Amygdala (tissue), 56 donors: Measurements from ENCODE around the gene KSR2.

Experiments used
- DNase-seq, 56 donors: peaks; one replicate each; lab custom pipeline; 2025; lab: John Stamatoyannopoulos, UW

The KSR2 gene

DNA sequence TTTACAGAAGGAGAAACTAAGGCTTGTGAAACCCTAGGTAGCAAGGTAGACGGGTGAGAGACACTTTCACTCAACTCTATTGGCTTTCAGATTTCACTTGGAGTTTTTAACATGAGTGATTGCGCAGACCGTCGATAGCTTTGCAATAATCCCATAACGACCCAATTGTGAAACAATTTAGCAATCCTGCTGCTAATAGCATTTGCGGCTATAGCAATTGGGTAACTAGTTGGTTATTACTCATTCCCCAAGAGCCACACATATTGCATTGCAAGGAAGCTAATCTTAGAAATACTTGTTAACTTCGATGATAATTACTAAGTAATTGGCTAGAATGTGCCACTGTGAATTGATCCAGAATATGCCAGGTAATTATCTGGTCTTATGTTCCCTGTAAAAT lies 447.4 kb downstream of the KSR2 start:
- no peak for DNase-seq

DNA sequence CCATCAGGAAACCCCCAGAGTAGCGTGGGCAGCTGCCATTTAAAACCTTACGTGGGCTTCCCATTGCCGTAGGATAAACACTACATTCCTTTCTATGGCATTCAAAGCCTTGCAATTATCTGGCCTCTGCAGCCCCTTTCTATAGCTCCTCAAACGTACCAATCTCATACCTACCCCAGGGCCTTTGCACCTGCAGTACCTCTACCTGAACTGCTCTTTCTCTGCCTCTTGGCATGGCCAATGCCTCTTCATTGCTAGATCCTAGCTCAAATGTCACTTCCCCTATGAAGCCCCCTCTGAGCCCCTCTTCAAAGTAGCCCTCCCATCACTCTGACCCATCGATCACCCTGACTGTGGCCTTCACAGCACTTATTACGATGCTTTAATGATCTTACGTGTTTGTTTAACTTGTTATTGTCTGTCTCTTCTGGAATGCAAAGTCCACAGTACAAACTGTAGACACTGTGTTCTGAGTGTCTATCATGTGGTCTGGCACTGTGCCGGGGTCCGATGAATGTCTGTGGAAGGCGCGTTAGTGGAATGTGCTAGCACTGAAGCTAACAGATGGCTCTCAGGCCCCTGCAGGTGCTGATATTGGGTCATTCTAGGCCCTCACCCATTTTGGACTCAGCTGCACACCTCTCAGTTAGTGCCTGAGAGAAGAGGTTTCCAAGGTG lies 450.1 kb downstream of the KSR2 start:
- DNase-seq: peak in 5 of 56 donors; percentile 1 to 19 (median 11)

DNA sequence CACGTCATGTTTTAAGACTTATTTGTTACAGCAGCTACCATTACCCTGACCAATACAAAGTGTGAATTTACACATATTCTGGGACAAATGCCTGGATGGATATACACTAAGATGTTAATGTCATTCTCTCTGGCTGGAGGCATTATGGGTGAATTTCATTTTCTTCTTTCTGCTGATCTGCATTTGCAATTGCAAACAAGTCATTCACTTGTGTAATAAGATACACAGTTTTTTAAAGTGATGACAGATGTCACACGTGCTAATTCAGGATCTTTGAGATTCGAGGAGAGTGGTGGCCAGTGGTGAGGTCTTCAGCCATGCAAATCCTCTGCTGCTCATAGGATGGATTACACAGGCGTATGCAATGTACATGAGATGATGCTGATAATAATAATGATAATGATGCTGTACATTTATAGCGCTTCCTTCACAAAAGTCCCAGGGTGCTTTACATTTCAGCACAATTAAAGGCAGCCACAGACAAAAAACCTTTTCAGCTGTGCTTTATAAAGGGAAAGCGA lies 451.5 kb downstream of the KSR2 start:
- no peak for DNase-seq

DNA sequence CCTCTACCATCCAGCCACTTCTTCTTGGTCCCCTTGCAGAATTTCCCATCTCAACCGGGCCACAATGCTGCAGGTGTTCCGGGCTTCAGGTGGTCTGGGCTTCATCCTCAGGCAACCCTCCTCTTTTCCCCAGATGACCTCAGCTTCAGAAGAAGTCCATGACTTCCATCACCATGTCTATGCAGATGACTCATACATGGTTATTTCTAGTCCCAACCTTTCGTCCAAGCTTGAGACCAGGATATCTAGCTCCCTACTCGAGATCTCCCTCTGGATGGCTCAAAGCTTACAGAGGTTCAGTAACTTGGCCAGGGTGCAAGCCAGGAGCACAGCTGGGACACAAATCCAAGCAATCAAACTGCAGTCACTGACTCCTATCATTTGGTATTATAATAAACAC lies 452.8 kb downstream of the KSR2 start:
- no peak for DNase-seq

DNA sequence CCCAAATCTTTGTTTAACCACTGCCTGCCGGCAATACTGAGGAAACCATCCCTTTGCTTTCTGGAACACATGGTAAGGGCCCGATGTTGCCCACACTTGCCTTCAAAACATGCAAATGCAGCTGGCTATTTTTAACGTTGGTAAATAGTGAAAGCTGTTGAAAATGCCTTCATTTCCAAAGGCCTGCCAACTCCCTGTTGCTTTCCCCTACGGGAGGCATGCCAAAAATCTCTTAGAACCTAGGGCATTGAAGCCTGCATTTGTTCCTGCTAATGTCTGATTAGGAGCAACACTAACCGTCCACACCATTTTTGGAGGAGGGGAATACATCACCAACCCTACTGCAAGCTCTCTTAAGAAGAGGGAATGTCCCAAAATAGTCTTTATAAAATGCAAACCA lies 454.8 kb downstream of the KSR2 start:
- peak in 38 of 56 donors; percentile 1 to 63 (median 16) for DNase-seq

DNA sequence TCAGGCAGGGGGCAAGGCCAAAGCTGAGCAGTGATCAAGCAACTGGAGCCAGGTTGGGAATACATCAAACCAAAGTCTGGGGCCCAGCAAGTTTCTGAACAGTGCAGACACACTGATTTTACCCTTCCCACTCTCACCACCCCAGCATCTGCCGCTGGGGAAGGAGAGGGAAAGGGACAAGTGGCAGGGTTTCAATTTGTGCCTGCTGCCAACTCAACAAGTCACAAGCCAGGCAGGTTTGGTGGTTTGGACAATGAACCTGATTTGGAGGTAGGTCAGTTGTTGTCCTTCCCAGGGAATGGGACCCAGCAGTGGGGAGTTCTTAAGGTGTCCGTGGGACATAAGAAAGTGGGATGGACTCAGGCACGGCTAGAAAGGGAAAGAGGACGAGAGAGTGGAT lies 455.4 kb downstream of the KSR2 start:
- peak in 2 of 56 donors; percentile 2 to 3 for DNase-seq

DNA sequence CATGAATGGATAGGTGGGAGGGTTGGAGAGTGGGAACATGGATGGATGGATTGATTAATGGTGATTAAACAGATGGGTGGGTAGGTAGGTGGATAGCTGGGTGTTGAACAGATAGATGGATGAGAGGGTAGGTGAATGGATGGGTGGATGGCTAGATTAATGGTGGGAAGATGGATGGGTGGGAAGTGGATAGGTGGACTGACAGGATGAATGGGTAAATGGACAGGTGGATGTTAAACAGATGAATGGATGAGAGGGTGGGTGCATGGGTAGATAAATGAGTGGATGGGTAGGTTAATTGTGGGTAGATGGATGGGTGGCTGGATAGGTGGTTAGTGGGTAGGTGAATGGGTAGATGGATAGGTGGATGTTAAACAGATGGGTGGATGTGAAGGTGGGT lies 460.3 kb downstream of the KSR2 start:
- DNase-seq: no peak

DNA sequence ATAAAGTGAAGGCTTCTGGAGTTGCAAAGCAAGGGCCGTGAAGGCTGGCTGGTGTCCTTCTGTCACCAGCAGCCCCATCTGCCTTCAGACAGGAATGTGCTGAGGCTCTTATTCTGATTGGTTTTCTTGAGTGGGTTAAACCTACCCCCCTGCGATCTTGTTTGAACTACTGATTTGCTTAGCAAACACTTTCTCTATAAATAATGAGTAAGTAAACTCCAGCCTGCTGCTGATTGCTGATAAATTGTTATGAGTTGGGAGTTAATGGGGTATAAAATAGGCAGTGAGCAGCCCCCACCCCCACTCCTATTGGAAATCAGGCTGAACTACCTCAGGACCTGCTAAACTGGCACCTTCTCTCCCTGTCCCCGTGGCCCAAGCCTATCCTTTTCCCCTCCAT lies 461.2 kb downstream of the KSR2 start:
- DNase-seq: no peak

DNA sequence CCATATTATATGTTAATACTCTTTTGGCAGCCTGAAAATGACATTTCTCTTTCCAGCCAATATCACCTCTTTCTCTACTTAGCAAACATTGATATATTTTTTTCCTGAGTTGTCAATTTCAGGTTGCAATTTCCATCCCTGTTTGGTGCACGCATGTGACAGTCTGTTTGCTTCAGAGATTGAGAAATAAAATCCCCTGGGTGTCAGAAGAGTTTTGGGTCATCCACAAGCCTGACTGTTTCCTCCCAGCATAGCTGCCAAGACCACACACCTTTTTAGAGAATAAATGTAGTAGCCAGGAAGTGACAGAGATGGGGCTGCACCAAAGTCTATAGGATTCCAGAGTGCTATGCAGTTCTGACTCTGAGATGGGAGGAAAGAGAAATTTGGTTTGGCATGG lies 462.5 kb downstream of the KSR2 start:
- DNase-seq: no peak

DNA sequence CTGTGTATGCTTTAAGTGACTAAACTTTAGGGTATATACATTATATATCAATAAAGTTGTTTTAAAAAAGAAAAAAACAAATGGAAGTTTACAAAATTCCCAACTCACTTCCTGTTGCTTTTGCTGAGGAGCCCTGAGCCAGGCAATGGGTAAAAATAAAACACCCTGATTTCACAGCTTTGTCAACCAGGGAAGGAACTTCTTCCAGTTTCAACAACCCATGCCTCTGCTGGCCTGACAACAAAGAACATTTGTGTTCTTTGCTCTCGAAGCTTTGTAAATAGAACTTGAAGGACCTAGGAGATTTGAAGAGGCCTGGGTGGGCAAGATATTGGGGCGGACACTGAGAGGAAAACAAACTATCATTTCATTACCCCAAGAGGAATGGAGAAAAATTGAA lies 466.2 kb downstream of the KSR2 start:
- DNase-seq: no peak

DNA sequence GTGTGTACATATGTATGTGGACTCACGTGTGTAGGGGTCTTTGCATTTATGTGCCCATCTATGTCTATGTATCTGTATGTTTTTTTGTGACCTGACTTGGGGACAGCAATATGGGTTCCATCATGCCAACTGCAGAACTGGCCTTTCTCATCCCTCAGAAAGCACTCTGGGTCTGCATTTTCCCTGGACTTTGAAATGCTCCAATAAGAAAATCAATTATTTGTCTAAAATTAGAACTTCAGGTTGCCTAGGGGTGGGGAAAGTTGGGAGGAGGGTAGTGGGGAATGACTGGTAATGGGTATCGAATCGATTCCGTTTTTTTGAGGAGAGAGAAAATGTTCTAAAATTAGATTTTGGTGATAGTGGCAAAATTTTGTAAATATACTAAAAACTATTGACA lies 466.6 kb downstream of the KSR2 start:
- no peak for DNase-seq

DNA sequence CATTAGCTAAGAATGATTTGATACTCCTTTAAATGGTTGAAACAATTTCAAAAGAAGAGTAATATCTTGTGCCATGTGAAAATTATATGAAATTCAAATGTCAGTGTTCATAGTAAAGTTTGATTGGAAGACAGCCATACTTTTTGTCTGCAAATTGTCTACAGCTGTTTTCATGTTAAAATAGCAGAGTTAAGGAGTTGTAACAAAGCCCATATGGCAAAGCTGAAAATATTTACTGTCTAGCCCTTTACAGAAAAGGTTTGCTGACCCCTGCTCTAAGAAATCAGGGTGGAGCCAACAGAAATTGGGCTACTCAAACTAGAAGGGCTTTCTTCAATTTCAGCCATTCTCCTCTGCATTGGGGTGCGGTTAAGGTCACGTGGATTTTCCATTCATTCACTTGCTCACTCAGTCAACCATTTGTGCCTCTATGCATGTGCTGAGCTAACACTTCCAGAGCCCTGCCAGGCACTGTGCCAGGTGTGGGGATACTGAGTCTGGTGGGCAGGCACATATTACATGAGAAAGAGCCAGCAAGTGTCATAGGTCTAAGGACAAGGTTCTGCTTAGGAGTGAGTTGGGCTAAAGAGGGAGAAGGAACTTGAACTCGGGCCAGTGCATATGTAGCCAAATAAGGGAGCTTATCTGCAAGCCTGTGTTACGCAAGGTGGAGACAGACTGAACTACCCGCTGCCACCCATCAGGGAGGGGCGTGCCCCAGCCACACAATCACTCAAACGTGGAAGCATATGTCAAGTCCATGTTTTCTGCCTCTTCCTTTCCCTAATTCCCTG lies 467.5 kb downstream of the KSR2 start:
- no peak for DNase-seq

DNA sequence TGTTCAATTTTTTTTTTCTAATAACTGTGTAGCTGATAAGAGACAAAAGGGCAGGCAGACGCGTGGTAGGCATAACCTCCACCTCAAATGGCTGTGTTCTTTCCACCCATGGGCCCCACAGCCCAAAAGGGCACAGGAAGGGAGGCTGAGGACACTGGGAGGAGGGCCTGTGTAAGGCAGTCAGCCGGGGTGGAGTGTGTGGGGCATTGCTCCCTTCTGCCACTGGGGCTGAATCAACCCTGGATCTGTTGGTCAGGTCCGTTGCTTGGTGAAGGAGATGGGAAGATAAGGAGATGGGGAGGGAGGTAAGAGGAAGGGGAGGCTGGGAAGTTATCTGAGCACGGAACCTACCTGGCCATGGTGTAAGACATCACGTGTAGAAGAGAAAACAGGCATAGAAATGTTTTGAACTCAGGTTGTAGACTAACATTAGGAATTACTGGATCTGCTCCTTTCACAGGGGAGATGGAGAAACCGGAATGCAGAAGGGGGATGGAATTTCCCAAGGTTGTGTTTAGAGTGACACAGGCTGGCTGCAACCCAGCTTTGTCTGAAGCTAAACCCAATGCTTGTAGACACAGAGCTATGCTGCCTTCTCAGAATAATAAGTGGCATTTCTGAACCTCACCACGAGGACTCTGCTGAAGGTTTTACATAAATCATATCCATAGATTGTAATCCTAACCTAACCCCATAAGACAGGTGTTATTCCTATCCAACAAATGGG lies 468.9 kb downstream of the KSR2 start:
- no peak for DNase-seq

DNA sequence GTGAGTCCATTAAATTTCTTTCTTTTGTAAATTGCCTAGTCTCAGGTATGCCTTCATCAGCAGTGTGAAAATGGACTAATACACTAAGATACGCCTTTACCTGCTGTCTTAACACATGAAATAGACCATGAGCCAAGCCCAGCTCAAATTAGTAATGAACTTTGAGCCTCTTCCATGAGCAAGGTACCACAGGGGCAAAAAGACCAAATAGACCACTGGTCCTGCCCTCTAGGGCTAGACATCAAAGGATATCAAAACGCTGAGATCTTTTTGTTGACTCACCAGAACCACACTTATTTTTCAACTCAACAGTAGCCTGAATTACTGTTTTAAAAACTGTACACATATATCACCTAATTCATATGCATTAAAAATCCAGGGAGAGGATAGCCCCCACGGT lies 469.9 kb downstream of the KSR2 start:
- no peak for DNase-seq

DNA sequence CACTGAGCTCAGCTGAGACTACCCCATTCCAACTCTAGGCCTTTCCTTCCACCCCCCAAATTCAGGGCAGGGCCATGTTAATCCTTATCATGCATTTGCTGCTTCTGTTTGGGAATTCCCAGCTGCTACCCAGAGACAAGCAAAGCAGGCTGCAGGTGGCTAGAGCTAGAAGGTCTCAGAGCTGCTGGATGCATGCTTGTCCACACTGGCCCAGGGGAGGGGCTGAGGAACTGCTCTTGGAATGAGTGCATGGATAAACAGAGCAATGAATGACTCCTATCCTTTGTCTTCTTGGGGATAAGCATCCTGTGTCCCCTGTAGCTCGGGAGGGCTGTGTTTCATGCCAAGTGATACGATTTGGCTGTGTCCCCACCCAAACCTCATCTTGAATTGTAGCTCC lies 470.5 kb downstream of the KSR2 start:
- DNase-seq: no peak

DNA sequence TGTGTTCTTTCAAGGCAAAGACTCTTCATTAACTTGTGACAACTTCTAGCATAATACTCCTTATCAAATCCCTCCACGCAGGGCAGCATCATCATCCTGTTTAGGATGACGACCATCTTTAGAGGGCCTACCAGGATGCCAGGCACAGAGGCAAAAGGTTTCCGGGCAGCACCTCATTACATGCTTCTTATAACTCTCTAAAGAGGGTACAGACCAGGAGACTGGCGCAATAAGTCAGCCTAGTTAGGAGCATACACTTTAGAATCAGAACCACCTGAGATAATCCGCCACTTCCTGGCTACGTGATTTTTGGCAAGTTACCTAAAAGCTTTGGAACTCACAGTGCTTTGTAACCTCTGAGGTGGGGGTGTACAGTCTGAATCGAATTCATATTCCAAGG lies 471.4 kb downstream of the KSR2 start:
- DNase-seq: no peak

DNA sequence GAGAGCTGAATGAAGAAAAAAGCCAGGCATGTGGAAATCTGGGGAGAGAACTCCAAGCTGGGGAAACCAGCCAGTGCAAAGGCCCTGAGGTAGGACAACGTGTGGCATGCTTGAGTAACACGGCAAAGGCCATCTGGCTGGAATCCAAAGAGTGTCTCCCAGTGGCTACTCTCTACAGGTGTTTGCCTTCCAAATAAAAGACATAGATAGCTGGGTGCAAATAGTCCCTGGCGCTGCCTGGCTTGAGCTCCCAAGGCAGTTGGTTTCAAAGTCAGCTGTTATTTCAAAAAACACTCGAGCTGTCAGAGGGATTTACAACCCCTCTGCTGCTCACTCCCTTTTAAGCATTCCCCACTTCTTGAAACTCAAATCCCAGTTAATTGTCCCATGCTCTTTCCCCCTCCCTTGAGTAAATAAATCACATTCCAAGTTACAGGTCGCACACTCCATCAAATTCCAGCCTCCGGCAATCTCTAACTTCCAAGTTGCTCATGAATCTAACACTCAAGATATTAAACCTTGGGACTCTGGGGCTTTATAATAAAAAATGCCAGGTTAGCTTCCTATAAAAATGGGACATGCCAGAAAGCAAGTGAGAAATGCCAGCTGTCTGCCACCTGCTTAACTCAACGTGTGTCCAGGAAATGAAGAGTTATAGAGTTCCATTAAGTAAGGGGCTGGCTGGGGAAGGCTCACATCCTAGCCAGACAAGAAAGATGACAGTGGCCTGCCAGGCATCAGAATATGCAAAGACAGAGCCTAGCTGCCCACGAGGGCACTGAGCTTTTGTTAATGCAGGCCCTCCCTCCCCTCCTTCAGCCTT lies 473.7 kb downstream of the KSR2 start:
- DNase-seq: no peak

DNA sequence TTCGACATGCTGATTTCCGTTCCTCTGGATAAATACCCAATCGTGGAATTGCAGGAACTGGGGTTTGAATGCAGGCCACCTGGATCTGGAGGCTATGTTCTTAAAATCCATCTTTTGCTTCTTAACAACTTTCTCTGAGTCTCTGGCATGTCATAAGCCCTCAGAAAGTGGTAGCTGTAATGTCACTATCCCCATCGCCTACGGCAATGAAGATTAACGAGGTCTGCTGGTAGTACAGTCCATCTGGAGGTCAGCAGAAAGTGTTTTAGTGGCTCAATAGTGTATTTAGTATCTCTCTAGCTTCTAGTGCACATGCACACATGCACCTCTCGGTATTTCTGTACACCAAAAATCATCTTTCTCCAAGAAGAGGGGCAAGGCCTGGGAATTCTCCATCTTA lies 477.1 kb downstream of the KSR2 start:
- DNase-seq: no peak

DNA sequence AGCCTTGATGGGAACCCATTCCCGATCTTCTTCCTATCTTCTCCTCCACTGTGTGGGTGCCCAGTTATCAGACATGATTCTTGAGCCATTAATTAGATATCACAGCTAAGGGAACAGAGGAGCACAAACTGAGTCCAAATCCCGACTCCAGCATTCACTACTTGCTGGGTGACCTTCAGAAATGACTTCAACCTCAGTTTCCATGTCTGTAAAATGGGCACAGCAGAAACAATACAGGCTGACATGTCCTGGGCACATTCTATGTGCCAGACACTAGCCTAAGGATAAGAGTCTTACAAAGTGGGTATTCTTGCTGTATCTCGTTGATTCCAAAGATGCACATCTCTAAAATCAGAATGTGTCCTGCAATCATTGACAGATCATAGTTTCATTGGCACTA lies 478.7 kb downstream of the KSR2 start:
- no peak for DNase-seq

DNA sequence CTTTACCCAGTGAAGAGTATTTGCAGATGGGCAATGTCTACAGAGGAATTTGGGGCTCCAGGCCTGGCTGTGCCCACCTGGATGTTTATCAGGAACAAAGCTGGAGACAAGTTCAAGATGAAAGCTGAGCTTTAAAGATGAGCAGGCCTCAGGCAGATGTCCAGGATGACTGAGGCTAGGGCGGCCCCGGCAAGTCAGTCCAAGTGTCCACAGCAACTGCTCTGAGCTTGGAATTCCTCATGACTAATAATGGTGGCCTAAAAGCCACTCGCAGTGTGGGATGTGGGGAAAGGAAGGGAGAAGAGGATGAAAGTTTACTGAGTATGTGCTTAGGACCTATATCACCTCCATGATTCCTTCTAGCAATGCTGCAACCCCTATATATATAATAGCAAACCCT lies 479.1 kb downstream of the KSR2 start:
- DNase-seq: no peak
